Prostate gland (tissue), 2 donors: Measurements from ENCODE around the gene CREG2.

ENCODE experiments used
- POLR2A ChIP-seq: fragments of 450-650 bp; IDR thresholded peaks from one replicate; pipeline ENCODE4 v1.6.1; 2016; ENCODE audit warnings: antibody characterized with exemption, mild to moderate bottlenecking
- POLR2AphosphoS5 ChIP-seq: sonication (generic); formaldehyde crosslinking; IDR thresholded peaks from one replicate; pipeline ENCODE4 v1.6.1; 2017; ENCODE audit warnings: antibody characterized with exemption
- TF ChIP-seq, protein P1 (sequence below), 4 experiments: fragments of 200-600 bp in 2 of 4; fragments of 450-650 bp in 2 of 4; sonication (generic) in 2 of 4; IDR thresholded peaks; 1 replicate in 3 of 4; 2 replicates in 1 of 4; pipeline ENCODE4 v1.5.1; 2016 to 2019; ENCODE audit warnings: antibody characterized with exemption in 4 of 4, mild to moderate bottlenecking in 2 of 4, moderate library complexity in 2 of 4

DNA sequence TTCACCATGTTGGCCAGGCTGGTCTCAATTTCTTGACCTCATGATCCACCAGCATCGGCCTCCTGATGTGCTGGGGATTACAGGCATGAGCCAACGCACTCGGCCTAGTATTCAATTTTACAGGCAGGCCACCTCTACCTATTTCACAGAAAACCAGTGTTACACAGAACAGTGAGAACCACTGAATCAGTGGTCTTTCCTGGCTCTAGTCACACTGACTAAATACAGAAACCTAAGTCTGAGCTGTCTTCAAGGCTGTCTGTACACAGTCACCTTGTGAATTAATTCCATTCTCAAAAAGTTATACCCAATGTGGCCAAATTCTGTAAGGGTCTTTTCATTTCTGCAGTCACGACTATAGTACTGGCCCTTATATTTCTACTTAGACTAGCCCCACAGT, 82.3 kb downstream of the CREG2 start:
- TF ChIP-seq POLR2A: no peak
- TF ChIP-seq, protein P1, sequence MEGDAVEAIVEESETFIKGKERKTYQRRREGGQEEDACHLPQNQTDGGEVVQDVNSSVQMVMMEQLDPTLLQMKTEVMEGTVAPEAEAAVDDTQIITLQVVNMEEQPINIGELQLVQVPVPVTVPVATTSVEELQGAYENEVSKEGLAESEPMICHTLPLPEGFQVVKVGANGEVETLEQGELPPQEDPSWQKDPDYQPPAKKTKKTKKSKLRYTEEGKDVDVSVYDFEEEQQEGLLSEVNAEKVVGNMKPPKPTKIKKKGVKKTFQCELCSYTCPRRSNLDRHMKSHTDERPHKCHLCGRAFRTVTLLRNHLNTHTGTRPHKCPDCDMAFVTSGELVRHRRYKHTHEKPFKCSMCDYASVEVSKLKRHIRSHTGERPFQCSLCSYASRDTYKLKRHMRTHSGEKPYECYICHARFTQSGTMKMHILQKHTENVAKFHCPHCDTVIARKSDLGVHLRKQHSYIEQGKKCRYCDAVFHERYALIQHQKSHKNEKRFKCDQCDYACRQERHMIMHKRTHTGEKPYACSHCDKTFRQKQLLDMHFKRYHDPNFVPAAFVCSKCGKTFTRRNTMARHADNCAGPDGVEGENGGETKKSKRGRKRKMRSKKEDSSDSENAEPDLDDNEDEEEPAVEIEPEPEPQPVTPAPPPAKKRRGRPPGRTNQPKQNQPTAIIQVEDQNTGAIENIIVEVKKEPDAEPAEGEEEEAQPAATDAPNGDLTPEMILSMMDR (IDR thresholded peaks at IDR 0.05): no peak
- no peak for TF ChIP-seq POLR2AphosphoS5
